K562 (cell line): ENCODE data around the gene ZFYVE28. TPM values are rescaled to one million over a fixed set of nuclear protein-coding genes. Genes with fewer than 3 reads are reported as not detected.
A peak's percentile ranks its signal among the peaks of the same experiment; 100 is the strongest.

Experiments used
- ATAC-seq: fragments of 200-7000 bp; cut with Tn5 transposase; 3 replicates; pipeline ENCODE4 v1.9.1; 2020; ENCODE audit warnings: moderate library complexity
- BruUV-seq: library from RNA; stranded (reverse); fragments of 400-500 nt; replicated peaks from 2 replicates; lab custom pipeline; 2021; lab: Mats Ljungman, UMichigan
- CTCF ChIA-PET: fragments of 300-600 bp; formaldehyde crosslinking; extraction: SDS; loops from one replicate; lab custom pipeline; 2021; ENCODE audit warnings: low intra/inter-chr PET ratio; lab: Yijun Ruan, JAX
- POLR2A ChIA-PET: fragments of 300-600, 350-650 bp; sonication (Branson Sonifier 250); formaldehyde crosslinking; extraction: SDS; loops from one replicate; lab custom pipeline; 2021; ENCODE audit warnings: antibody characterized with exemption, inconsistent platforms; lab: Yijun Ruan, JAX
- DNase-seq, 4 experiments: peaks; one replicate each; pipeline versions ENCODE4 v3.0.0 to v3.0.0-alpha.2; 2011 to 2018; ENCODE audit warnings: low spot score in 3 of 4, mixed read lengths in 3 of 4; ENCODE audit errors: extremely low read depth in 1 of 4
- FAIRE-seq: peaks from 2 replicates; lab custom pipeline; 2011; peaks lifted over from hg19 to GRCh38; lab: Jason Lieb, UNC
- H2AFZ ChIP-seq: 2 replicates; pipeline ENCODE4 v1.6.0; 2011; ENCODE audit warnings: low read depth, low read length, control low read depth, inconsistent platforms
- H3K27ac ChIP-seq: fragments of 200-600 bp; 3 replicates; pipeline ENCODE4 v1.8.0; 2011; ENCODE audit warnings: low read depth, mild to moderate bottlenecking, control low read depth, inconsistent platforms, low read length, moderate library complexity, mixed read lengths; ENCODE audit errors: extremely low read depth
- H3K27me3 ChIP-seq, 2 experiments: fragments of 300-600 bp in 1 of 2; 2 replicates in 1 of 2; 3 replicates in 1 of 2; pipeline versions ENCODE4 v1.6.0 to v1.8.0; 2011; ENCODE audit warnings: inconsistent platforms in 2 of 2, low read length in 2 of 2, mild to moderate bottlenecking in 1 of 2, mixed read lengths in 1 of 2, moderate library complexity in 1 of 2; ENCODE audit not compliant: control insufficient read depth in 2 of 2, insufficient read depth in 2 of 2
- H3K36me3 ChIP-seq: fragments of 300-600 bp; 3 replicates; pipeline ENCODE4 v1.8.0; 2011; ENCODE audit warnings: mild to moderate bottlenecking, low read length, inconsistent platforms; ENCODE audit not compliant: control insufficient read depth, insufficient read depth
- H3K4me1 ChIP-seq, 2 experiments: fragments of 200-600 bp in 1 of 2; replicated peaks in 1 of 2; 2 replicates in 1 of 2; 3 replicates in 1 of 2; pipeline versions ENCODE4 v1.5.1 to v1.8.0; 2011; ENCODE audit warnings: inconsistent platforms in 2 of 2, low read length in 2 of 2, mild to moderate bottlenecking in 1 of 2, mixed read lengths in 1 of 2, moderate library complexity in 1 of 2; ENCODE audit not compliant: control insufficient read depth in 2 of 2, insufficient read depth in 2 of 2
- H3K4me2 ChIP-seq: 2 replicates; pipeline ENCODE4 v1.6.1; 2011; ENCODE audit warnings: low read length, control low read depth, inconsistent platforms, mixed read lengths; ENCODE audit not compliant: insufficient read depth
- H3K4me3 ChIP-seq: fragments of 200-600 bp; sonication (generic), shearing (Covaris generic); 2 replicates; pipeline ENCODE4 v1.5.1; 2016; ENCODE audit warnings: control low read depth, inconsistent platforms
- H3K79me2 ChIP-seq: fragments of 200-600 bp; 3 replicates; pipeline ENCODE4 v1.8.0; 2011; ENCODE audit warnings: low read length, inconsistent platforms; ENCODE audit not compliant: control insufficient read depth, insufficient read depth
- H3K9ac ChIP-seq, 2 experiments: 2 replicates each; pipeline versions ENCODE4 v1.6.0 to v1.6.1; 2011; ENCODE audit warnings: low read depth in 2 of 2, low read length in 2 of 2, control low read depth in 1 of 2, inconsistent platforms in 1 of 2, mild to moderate bottlenecking in 1 of 2, mixed read lengths in 1 of 2; ENCODE audit not compliant: insufficient read depth in 1 of 2
- H3K9me1 ChIP-seq: one replicate; pipeline ENCODE4 v1.6.0; 2011; ENCODE audit warnings: inconsistent platforms, mild to moderate bottlenecking, low read length, moderate library complexity; ENCODE audit not compliant: control insufficient read depth, insufficient read depth
- H3K9me3 ChIP-seq: replicated peaks from 2 replicates; pipeline ENCODE4 v1.5.1; 2011; ENCODE audit warnings: low read depth, low read length, inconsistent platforms; ENCODE audit not compliant: control insufficient read depth, insufficient read depth
- H4K20me1 ChIP-seq: replicated peaks from 2 replicates; pipeline ENCODE4 v1.6.1; 2011; ENCODE audit warnings: low read length, inconsistent platforms, mixed read lengths; ENCODE audit not compliant: control insufficient read depth, insufficient read depth
- CEBPG ChIP-seq, 3 experiments: fragments of 200-800 bp in 1 of 3; sonication (Bioruptor generic) in 1 of 3; sonication (generic) in 1 of 3; formaldehyde crosslinking in 1 of 3; IDR thresholded peaks in 2 of 3; conservative IDR thresholded peaks in 1 of 3; 2 replicates each; pipeline versions ENCODE4 v1.6.1 to v1.8.0; 2016 to 2022; ENCODE audit warnings: missing compliant biosample characterization in 2 of 3, missing genetic modification characterization in 2 of 3, mild to moderate bottlenecking in 1 of 3, missing genetic modification reagents in 1 of 3
- CREM ChIP-seq: IDR thresholded peaks from 2 replicates; pipeline ENCODE4 v1.6.1; 2014; ENCODE audit warnings: antibody characterized with exemption, low read depth
- FOXK1 ChIP-seq: sonication (generic); formaldehyde crosslinking; IDR thresholded peaks from 2 replicates; pipeline ENCODE4 v1.8.0; 2022; ENCODE audit warnings: missing genetic modification reagents, mild to moderate bottlenecking, borderline replicate concordance
- GTF2E2 ChIP-seq: fragments of 200-800 bp; sonication (Bioruptor generic); IDR thresholded peaks from 2 replicates; pipeline ENCODE4 v1.6.1; 2016; ENCODE audit warnings: missing genetic modification characterization, missing compliant biosample characterization
- MCM5 ChIP-seq: fragments of 450-650 bp; IDR thresholded peaks from 2 replicates; pipeline ENCODE4 v1.6.1; 2016; ENCODE audit warnings: low read depth
- MED1 ChIP-seq: sonication (generic); formaldehyde crosslinking; IDR thresholded peaks from 2 replicates; pipeline ENCODE4 v1.8.1; 2023; ENCODE audit warnings: missing genetic modification reagents, borderline replicate concordance
- SMAD4 ChIP-seq: fragments of 250-450 bp; sonication (Bioruptor Pico); conservative IDR thresholded peaks from 2 replicates; pipeline ENCODE4 v1.8.0; 2021; ENCODE audit warnings: inconsistent platforms, mild to moderate bottlenecking, moderate library complexity
- ZC3H4 ChIP-seq: sonication (generic); formaldehyde crosslinking; IDR thresholded peaks from 2 replicates; pipeline ENCODE4 v1.9.0; 2021; ENCODE audit warnings: missing genetic modification reagents, borderline replicate concordance
- ZNF133 ChIP-seq: fragments of 250-450 bp; sonication (Bioruptor Pico); IDR thresholded peaks from 2 replicates; pipeline ENCODE4 v1.4.0; 2020; ENCODE audit warnings: mild to moderate bottlenecking
- ZNF311 ChIP-seq: fragments of 250-450 bp; sonication (Bioruptor Pico); IDR thresholded peaks from 2 replicates; pipeline ENCODE4 v1.4.0; 2020; ENCODE audit warnings: mild to moderate bottlenecking, moderate library complexity
- ZNF699 ChIP-seq: fragments of 250-450 bp; sonication (Bioruptor Pico); IDR thresholded peaks from 2 replicates; pipeline ENCODE4 v1.8.0; 2021; ENCODE audit warnings: mild to moderate bottlenecking, moderate library complexity; ENCODE audit not compliant: insufficient replicate concordance
- WGBS: fragments of 100-300 bp; shearing (Covaris generic); methylation state at CpG from one replicate; pipeline ENCODE4 v1.1.6; 2016; ENCODE audit warnings: low coverage, mixed read lengths; ENCODE audit not compliant: insufficient coverage; ENCODE audit errors: missing lambda C conversion rate; 5-methylcytosine and 5-hydroxymethylcytosine counted together
- in situ Hi-C: fragments of 300-500 bp; cut with MboI; formaldehyde crosslinking; loops from 4 replicates; pipeline ENCODE4 v1.15.0; 2018; ENCODE audit warnings: inconsistent platforms, mixed read lengths
- intact Hi-C: fragments of 100-400 bp; cut with micrococcal nuclease; formaldehyde crosslinking; loops from 2 replicates; pipeline ENCODE4 v1.14.2; 2022
- polyA plus RNA-seq, 8 experiments: library from polyadenylated mRNA; depleted of rRNA in 4 of 8; stranded (reverse) in 5 of 8; unstranded in 3 of 8; fragments of >200 nt; fragmentation: Nextera tagmentation in 2 of 8; fragmentation: Illumina TruSeq in 1 of 8; extraction: Ambion mirVana in 2 of 8; extraction: Trizol in 1 of 8; gene quantifications; 2 replicates each; pipeline versions ENCODE4 v1.2.1 to v1.2.3, GENCODE V29; 2011 to 2014; ENCODE audit warnings: inconsistent platforms in 1 of 8, missing spikeins in 1 of 8
- total RNA-seq, 7 experiments: library from RNA; depleted of rRNA in 6 of 7; stranded (reverse); fragments of >200 nt in 6 of 7; fragmentation: Illumina TruSeq in 2 of 7; extraction: Trizol in 2 of 7; gene quantifications; 2 replicates each; pipeline versions ENCODE4 v1.2.1 to v1.2.3, GENCODE V29; 2011 to 2021; ENCODE audit warnings: low replicate concordance in 1 of 7
- TF ChIP-seq, protein P1 (sequence below): fragments of 450-650 bp; IDR thresholded peaks from 2 replicates; pipeline ENCODE4 v1.6.1; 2016
- TF ChIP-seq, protein P2 (sequence below), 2 experiments: fragments of 450-650 bp in 1 of 2; sonication (generic) in 1 of 2; formaldehyde crosslinking; conservative IDR thresholded peaks; 2 replicates each; pipeline versions ENCODE4 v1.4.0 to v1.8.1; 2020 to 2022; ENCODE audit warnings: mild to moderate bottlenecking in 1 of 2, missing genetic modification reagents in 1 of 2
- TF ChIP-seq, protein P3 (sequence below): fragments of 250-450 bp; sonication (Bioruptor Pico); IDR thresholded peaks from 2 replicates; pipeline ENCODE4 v1.5.0; 2021
- TF ChIP-seq, protein P4 (sequence below): fragments of 450-650 bp; IDR thresholded peaks from 2 replicates; pipeline ENCODE4 v1.6.1; 2016; ENCODE audit warnings: missing biosample characterization, missing genetic modification characterization

ZFYVE28 gene
- total and polyA plus RNA-seq, 9 of the 15 experiments (the other 6 are each of a cell fraction or from before 2014, with no cell fraction given), result 1.3 to 24.8 (median 8.9) TPM

DNA sequence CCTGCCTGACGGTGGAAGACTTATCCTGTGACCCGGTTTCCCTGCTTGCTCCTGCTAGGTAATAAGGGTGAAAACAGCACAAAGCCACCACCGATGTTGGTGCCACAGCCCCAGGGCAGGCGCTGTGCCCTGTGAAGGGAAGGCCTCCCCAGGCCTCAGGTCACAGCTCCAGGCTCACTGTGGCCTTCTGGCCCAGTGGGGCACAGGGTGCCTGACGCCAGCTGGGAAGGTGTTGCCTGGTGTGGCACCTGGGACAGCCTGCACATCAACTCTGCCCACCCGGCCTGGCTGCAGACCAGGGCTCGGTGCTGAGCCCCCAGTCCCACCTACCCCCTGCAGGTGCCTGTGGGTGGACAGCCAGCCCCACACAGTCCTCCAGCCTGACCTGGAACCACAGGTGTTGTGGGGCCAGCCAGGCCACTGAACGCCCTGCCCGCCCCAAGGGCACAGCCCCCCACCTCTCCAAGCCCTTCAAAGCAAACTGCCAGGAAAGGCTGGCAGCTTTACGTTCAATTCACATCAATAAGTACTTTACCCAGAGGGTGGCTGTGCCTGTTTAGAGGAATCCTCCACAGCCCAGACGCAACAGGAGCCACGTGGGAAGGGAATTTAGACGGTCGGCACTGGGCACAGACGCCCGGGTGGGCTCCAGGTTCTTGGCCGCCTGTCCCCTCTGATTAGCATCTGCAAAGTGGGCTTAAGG is 54.3 kb downstream of the ZFYVE28 start (continued):
- TF ChIP-seq MED1 (CRISPR knock-in tag), result 0 out of 2 replicates have a peak, but pooled peaks have one; percentile 78
- no peak for TF ChIP-seq ZNF311
- TF ChIP-seq ZNF699 (CRISPR knock-in tag), result no peak
- no peak for TF ChIP-seq ZNF133
- no peak for TF ChIP-seq CREM
- no peak for TF ChIP-seq MCM5
- TF ChIP-seq, protein P1, sequence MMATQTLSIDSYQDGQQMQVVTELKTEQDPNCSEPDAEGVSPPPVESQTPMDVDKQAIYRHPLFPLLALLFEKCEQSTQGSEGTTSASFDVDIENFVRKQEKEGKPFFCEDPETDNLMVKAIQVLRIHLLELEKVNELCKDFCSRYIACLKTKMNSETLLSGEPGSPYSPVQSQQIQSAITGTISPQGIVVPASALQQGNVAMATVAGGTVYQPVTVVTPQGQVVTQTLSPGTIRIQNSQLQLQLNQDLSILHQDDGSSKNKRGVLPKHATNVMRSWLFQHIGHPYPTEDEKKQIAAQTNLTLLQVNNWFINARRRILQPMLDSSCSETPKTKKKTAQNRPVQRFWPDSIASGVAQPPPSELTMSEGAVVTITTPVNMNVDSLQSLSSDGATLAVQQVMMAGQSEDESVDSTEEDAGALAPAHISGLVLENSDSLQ, result 0 out of 2 replicates have a peak, but pooled peaks have one; percentile 4

DNA sequence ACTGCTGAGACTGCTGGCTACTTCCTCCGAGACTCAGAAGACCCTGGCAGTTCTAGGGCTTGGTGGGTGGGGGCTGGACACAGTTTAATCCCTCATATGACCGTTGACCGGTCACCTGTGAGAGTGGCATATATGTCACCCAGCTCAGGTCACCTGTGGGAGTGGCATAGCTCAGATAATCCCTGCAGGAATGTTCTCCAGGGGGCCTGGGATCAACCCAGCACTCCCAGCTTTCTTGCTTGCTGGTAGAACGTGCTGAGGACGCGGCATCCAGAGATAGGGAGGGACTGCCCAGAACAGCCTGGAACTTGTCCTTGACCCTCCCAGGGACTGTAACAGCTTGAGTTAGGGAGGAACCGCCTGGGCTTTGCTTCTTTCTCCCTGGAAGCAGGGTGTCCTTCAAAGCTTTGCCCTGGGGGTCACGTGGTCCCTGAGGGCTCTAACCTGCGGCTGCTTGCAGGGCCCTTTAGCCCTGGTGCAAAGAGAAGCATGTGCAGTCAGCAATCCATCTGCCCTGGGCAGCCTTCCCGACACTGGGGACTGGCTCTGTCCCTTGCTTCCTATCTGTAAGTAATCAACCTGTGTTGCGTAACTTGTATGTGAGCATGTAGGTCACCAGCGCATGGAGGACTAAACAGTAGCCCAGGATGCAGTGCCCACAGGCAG is 55.3 kb downstream of the ZFYVE28 start:
- intact Hi-C loops, result no loop called here
- ATAC-seq (0 out of 3 replicates have a peak, but pooled peaks have one; percentile 2), FAIRE-seq (peak; percentile 65), DNase-seq (peak in 1 of 4 experiments; percentile 20)
- Histone ChIP-seq H3K9ac (peak overlapping the region in 1 of 2 experiments; percentile 88; a peak in 2 of 4 replicates), H4K20me1 (no peaks in the 10 kb centered on the region; the same call in 1 of the 2 replicates), H3K27me3 (no peaks in the 10 kb centered on the region), H2AFZ (no peak overlapping the region), H3K79me2 (peaks cover 28% of the 10 kb centered on the region; the same call in 2 of the 3 replicates), H3K4me1 (peaks cover 18 to 58% of the 10 kb centered on the region in 2 experiments; a peak in 4 of 5 replicates), H3K4me2 (peak overlapping the region; percentile 3; the same call in 1 of the 2 replicates), H3K36me3 (no peaks in the 10 kb centered on the region), H3K27ac (no peak overlapping the region), H3K9me3 (no peaks in the 10 kb centered on the region), H3K4me3 (no peak overlapping the region), H3K9me1 (no peaks in the 10 kb centered on the region)
- WGBS, result 72% methylated on average over 12 of the region's 12 CpGs
- ChIA-PET CTCF (no interaction called here), POLR2A (interaction anchor here (0.9 to 1.4 kb wide), 4 partner anchors 17 to 136 kb away, joined by 3 read pairs; no protein-coding TSS in a partner anchor)
- no TSS peak for BruUV-seq
- in situ Hi-C loops, result no loop called here
- no peak for TF ChIP-seq FOXK1
- no peak for TF ChIP-seq ZC3H4 (CRISPR knock-in tag)
- TF ChIP-seq, protein P2, sequence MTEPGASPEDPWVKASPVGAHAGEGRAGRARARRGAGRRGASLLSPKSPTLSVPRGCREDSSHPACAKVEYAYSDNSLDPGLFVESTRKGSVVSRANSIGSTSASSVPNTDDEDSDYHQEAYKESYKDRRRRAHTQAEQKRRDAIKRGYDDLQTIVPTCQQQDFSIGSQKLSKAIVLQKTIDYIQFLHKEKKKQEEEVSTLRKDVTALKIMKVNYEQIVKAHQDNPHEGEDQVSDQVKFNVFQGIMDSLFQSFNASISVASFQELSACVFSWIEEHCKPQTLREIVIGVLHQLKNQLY (CRISPR knock-in tag; conservative IDR thresholded peaks at IDR 0.05), result no peak
- TF ChIP-seq, protein P3, sequence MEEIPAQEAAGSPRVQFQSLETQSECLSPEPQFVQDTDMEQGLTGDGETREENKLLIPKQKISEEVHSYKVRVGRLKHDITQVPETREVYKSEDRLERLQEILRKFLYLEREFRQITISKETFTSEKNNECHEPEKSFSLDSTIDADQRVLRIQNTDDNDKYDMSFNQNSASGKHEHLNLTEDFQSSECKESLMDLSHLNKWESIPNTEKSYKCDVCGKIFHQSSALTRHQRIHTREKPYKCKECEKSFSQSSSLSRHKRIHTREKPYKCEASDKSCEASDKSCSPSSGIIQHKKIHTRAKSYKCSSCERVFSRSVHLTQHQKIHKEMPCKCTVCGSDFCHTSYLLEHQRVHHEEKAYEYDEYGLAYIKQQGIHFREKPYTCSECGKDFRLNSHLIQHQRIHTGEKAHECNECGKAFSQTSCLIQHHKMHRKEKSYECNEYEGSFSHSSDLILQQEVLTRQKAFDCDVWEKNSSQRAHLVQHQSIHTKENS (CRISPR knock-in tag), result no peak
- no peak for TF ChIP-seq GTF2E2 (tag)
- no peak for TF ChIP-seq SMAD4
- TF ChIP-seq, protein P4, sequence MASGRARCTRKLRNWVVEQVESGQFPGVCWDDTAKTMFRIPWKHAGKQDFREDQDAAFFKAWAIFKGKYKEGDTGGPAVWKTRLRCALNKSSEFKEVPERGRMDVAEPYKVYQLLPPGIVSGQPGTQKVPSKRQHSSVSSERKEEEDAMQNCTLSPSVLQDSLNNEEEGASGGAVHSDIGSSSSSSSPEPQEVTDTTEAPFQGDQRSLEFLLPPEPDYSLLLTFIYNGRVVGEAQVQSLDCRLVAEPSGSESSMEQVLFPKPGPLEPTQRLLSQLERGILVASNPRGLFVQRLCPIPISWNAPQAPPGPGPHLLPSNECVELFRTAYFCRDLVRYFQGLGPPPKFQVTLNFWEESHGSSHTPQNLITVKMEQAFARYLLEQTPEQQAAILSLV, result peak; percentile 45; the same call in 1 of the 2 replicates
- TF ChIP-seq CEBPG (CRISPR knock-in tag; IDR thresholded peaks at IDR 0.05), result peak; percentile 85
- peak; percentile 85 to 88 for TF ChIP-seq CEBPG (tag; conservative IDR thresholded peaks at IDR 0.05 in 1 of 2, IDR thresholded peaks at IDR 0.05 in 1 of 2)
